GM19468 (cell line): ENCODE data around the gene VAMP1.

Experiments used
- ATAC-seq: cut with Tn5 transposase; IDR thresholded peaks from one replicate; pipeline ENCODE4 v1.9.1; 2021; ENCODE audit warnings: mild to moderate bottlenecking, moderate library complexity, moderate number of reproducible peaks; ENCODE audit not compliant: unreplicated experiment; ENCODE audit errors: extremely low read depth

The VAMP1 gene

DNA sequence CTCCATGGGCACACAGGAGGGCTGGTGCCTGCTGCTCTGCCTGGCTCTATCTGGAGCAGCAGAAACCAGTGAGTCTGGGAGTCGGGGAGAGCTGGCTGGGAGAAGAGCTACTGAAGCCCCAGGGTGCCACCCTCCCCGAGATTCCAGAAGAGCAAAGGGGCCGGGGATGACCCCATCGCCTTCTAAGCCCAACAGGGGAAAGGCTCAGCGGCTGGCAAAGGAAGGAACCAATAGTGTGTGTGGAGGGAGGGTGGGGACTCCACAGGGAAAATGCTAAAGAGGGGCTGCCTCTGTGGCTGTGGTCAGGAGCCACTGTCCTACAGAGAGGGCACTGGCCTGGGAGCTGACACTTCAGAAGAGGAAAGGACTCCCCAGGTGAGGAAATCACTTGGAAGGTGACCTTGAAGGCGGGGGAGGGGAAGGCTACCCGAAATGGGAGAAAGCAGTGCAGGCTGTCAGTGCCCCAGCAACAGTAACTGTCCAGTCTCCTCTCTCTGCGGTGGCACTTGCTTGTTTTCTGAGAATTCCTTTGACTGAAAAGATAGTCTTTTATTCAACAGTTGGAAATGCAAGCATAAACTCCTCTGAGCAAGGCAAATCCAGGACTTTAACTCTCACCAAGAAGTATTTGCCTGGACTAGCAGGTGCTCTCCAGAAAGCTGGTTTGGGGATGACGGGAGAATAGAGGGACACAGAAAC is 18.1 kb downstream of the VAMP1 start:
- ATAC-seq = no peak

DNA sequence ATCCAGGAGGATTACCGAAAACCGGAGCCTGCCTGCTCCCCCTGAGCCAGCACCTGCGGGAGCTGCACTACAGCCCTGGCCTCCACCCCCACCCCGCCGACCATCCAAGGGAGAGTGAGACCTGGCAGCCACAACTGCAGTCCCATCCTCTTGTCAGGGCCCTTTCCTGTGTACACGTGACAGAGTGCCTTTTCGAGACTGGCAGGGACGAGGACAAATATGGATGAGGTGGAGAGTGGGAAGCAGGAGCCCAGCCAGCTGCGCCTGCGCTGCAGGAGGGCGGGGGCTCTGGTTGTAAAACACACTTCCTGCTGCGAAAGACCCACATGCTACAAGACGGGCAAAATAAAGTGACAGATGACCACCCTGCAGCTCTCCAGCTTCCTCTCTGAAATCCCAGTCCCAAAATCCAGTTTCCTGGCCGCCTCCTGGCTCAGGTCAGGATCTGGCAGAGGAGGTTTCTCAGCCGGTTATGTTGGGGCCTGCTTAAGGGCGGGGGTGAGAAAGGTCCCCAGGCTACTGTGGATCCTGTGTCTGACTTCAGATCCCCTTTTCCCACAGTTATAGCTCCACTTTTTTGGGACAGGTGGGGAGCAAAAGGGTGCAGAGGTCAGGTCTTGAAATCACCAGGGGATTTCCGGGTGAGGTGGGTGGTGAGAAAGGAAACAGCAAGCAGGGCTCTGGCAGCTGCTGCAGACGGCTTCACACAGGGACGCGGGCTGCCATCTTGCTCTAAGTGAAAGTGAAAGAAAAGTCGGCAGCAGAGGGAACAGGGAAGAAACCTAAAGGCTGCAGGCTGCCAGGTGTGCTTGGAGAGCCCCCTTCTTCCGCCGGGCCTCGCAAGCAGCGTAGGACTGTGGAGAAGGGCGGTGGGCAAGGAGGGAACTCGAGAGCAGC is 18.9 kb downstream of the VAMP1 start, which contains the start of gene TAPBPL:
Gene TAPBPL, plus strand, starts transcription at position 695 of the 897 bp plus-strand sequence. CDS start 207 bp downstream, outside the sequence.
- no peak for ATAC-seq

DNA sequence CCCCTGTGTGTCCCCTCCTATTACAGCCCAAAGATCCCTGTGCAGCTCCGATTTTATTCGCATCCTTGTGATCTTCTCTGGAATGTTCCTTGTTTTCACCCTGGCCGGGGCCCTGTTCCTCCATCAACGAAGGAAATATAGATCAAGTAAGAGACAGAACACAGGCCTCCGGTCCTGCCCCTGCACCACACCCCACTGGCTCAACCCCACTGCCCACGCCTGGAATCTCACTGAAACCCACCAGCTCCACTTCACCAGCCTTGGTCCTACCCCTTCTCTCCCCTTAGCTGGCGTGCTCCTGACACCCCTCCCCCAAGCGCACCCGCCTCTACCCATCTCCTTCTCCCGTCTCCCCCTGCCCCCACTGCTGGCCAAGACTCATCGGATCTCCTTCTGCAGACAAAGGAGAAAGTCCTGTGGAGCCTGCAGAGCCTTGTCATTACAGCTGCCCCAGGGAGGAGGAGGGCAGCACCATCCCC is 19.6 kb downstream of the VAMP1 start:
- no peak for ATAC-seq

DNA sequence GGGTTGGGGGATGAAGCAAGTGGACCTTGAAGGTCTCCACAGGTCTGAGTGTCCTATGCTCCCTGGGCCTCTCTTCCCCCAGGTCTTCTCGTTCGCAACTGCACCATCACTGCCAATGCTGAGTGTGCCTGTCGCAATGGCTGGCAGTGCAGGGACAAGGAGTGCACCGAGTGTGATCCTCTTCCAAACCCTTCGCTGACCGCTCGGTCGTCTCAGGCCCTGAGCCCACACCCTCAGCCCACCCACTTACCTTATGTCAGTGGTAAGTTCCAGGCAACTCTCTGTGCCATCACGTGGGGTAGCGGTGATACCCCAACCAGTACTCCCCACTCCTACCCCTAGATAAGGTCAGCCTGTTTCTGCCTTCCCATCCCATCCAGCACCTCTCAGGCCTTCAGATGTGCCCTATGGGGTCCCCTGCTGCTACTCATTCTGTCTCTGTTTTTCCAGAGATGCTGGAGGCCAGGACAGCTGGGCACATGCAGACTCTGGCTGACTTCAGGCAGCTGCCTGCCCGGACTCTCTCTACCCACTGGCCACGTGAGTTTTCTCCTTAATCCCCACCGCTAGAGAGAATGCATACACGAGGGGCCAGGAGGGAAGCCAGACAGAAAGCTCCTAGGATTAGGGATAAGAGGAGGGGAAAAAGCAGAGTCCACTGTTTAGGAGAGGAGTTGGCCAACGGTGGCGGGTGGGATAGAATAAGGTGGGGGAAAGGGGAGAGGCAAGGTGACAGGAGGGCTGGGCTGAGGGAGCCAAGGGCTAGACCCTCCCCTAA is 20.2 kb downstream of the VAMP1 start:
- no peak for ATAC-seq

DNA sequence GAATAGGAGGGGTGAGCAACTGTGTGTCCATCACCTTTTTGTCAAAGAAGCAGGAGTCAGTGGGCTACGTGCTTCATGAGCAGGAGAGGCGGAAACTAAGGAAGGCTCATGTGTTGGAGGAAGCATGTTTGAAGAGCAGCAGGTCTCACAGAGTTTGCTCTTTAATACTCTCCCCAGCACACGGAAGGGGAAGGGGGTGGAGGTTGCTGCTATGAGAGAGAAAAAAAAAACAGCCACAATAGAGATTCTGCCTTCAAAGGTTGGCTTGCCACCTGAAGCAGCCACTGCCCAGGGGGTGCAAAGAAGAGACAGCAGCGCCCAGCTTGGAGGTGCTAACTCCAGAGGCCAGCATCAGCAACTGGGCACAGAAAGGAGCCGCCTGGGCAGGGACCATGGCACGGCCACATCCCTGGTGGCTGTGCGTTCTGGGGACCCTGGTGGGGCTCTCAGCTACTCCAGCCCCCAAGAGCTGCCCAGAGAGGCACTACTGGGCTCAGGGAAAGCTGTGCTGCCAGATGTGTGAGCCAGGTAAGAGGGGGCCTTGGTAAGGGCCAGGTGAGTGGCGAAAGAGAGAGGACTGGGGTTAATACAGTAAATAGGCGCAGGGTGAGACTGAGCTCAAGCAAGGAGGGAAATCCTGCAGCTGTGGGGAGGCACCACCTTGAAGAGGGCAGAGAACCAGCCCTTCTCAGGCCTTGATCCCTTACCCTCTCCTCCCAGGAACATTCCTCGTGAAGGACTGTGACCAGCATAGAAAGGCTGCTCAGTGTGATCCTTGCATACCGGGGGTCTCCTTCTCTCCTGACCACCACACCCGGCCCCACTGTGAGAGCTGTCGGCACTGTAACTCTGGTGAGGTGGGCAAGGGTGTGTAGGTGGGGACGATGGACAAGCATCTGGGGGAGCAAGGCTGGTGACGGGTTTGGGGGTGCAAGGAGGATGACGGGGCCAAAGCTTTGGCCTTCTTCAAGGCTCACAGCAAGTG is 25.5 kb downstream of the VAMP1 start, which contains the start of gene CD27:
Gene CD27, plus strand, starts transcription at position 252 of the 985 bp plus-strand sequence. Its CDS starts 141 bp downstream, at position 393.
- no peak for ATAC-seq

DNA sequence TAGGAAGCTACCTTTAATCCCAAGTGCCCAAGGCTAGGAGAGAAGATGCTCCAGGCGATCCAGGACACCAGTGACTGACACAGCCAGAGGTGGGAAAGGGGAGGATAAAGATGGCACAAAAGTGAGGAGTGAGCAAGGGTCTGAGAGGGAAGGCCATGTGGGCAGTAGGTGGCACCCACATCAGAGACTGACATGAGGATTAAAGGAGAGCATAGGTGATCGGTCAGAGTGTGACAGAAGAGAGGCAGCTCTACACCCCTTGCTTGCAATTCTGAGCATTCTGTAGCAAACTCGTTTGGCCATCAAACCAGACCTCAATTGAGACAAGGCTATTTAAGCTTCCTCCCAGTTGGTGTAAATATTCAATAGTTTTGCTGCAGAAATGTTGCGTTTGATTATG is 26.4 kb downstream of the VAMP1 start:
- ATAC-seq = no peak

DNA sequence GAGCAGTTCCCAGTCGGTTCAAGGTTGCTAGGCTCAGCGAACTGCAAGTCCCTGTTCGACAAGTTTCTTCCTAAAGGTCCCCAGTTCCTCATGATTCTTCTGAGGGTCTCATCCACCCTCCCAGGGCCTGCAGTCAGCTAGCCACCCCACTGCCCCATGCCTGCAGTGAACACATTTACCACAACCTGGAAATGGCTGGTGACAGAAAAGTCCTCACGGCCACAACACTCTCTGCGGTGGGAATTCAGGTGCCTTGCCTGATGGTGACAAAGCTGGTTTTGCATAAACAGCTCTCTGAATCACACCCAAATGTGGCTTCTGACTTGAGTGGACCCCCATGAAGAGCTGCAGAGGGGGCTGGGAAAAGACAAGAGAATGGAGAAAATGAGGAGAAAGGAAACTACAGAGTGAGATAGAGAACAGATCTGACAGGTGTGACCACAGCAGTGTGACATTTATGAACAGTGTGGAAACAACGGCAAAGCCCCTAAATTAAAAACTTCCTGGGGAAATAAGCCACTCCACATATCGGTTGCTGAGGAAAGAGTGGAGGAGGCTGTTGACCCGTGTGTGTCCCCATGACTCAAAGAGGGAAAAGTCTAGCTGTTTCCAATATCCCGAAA is 27.0 kb downstream of the VAMP1 start:
- ATAC-seq = no peak

DNA sequence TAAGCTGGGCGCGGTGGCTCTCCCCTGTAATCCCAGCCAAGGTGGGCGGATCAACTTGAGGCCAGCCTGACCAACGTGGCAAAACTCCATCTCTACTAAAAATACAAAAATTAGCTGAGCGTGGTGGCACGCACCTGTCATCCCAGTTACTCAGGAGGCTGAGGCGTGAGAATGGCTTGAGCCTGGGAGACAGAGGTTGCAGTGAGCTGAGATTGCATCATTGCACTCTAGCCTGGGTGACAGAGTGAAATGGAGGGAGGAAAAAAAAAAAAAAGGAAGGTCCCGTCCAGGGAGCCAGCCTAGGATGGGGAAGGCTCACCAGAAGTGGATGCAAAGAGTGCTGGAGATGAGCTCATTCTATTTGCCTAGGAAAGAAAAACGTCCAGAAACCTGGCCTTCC is 27.6 kb downstream of the VAMP1 start:
- no peak for ATAC-seq

DNA sequence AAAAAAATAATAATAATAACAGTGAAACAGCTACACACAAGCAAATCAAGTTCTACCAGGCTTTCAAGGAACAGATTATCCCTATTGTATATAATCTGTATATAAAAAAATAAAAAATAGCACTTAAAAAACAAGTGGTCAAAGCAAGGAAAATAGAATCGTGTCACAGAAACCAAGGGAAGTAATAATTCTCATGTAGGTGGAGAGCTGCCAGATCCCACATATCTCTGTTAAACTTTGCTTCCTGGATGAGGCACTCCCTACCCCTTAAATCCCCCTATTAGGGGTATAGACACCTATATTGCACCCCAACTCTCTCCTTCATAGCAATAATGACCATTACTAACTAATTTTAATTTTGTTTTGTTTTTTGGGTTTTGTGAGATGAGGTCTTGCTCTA is 30.1 kb downstream of the VAMP1 start:
- no peak for ATAC-seq

DNA sequence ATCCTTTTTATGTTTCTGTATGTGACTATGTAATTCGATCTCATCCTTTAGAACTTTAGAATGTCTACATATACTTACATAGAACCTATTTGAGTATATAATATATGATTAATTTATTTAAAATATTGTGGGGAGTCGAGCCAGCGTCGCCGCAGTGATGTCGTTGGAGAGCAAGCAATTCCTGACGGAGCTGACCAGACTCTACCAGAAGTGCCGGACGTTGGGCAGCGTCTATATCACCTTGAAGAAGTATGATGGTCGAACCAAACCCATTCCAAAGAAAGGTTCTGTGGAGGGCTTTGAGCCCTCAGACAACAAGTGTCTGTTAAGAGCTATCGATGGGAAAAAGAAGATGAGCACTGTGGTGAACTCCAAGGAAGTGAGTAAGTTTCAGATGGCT is 32.1 kb downstream of the VAMP1 start:
- no peak for ATAC-seq

DNA sequence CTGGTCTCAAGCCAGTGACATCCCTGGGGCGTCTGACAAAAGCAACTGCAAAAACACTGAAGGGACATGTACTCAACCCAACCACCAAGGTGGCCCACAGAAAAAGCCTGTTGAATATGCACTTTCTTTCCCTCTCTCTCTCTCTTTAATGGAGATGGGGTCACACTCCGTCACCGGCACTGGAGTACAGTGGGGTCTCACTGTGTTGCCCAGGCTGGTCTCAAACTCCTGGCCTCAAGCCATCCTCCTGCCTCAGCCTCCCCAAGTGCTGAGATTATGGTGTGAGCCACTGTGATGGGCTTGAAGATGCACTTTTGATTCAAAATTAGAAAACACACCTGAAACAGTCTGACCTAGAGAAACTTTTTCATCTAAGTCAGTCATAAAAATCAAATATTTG is 32.9 kb downstream of the VAMP1 start:
- ATAC-seq = no peak

DNA sequence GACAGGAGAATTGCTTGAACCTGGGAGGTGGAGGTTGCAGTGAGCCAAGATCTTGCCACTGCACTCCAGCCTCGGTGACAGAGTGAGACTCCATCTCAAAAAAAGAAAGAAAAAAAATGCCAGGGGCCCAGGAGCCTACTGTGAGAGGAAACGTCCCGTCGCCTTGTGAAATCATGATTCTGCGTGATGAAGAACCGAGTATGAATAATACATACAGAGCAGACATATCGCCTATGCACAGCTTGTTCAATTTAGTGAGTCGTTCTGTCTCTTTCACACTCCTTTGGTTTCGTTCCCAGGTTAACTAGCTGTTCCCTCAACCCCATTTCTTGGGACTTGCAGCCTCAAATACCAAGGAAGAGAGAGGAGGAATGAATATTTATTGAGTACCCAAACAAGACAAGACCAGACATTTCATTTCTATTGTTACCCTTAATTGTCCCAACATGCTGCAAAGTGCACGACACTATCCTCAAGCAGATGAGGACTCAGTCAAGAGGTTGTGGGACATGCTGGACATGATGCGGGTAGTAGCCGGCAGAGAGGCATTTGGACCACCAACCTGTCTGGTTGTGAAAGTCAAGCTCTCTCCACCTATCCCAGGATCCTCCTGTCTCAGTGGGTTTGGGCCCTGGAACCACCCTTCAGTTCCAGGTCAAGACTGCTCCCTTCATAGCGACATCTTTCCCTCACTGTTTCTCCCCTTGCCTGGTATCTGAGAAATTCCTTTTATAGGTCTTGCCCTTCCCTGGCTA is 34.3 kb downstream of the VAMP1 start:
- ATAC-seq = no peak

DNA sequence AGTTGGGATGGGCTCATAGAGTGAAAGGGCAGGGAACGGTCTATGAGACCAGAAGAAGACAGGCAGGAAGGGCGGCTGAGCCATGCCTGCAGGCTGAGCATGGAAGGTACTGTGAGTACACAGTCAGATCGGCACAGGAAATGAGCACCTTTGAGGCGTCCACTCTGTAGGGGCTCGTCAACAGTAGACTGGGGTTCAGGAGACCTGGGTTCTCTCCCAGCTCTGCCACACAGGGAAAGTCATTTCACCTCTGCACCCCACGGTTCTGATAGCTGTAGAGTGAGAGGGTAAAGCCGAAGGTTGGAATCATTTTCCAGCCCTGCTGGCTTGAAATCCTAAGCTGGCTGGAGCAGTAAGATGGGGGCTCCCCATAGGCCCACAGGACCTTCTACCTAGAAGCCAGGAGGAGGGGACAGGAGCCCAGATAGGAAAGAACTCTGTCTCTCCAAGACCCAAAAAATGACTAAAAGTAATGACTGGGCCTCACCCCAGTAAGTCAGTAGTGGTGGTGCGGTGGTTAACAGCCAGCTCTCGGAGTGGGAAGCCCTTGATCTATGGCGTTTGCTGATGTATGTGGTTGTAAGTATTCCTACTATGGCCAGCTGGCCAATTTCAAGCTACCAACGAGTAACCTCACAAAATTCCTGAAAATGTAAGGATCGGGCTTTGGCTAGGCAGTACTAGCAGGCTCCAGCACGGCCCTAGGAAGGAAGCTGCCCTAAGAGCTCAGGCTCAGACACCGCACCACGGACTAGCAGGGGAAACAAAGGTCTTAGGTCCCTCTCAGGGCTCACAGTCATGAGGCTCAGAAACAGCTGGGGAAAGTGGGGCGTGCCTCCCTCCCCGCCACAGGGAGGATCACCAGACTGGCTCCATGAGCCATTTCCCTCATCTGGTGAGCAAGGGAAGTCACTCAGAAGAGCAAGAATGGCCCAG is 36.0 kb downstream of the VAMP1 start:
- no peak for ATAC-seq

DNA sequence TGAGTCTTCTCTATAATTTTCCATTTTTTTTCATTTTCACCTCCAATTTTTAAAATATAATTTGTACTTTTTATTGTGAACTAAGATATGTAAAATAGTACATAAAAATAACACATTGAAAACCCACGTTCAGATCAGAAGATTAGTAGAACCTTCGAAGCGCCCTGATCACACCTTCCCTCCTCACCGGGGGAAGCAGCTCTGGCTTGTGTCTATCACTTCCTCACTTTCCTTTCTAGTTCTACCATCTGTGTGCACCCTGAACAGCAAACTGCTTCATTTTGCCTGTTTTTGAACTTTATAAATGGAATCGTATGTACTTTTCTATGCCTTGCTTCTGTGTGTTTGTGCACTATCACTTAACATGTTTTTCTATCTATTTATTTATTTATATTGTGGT is 37.5 kb downstream of the VAMP1 start:
- no peak for ATAC-seq

DNA sequence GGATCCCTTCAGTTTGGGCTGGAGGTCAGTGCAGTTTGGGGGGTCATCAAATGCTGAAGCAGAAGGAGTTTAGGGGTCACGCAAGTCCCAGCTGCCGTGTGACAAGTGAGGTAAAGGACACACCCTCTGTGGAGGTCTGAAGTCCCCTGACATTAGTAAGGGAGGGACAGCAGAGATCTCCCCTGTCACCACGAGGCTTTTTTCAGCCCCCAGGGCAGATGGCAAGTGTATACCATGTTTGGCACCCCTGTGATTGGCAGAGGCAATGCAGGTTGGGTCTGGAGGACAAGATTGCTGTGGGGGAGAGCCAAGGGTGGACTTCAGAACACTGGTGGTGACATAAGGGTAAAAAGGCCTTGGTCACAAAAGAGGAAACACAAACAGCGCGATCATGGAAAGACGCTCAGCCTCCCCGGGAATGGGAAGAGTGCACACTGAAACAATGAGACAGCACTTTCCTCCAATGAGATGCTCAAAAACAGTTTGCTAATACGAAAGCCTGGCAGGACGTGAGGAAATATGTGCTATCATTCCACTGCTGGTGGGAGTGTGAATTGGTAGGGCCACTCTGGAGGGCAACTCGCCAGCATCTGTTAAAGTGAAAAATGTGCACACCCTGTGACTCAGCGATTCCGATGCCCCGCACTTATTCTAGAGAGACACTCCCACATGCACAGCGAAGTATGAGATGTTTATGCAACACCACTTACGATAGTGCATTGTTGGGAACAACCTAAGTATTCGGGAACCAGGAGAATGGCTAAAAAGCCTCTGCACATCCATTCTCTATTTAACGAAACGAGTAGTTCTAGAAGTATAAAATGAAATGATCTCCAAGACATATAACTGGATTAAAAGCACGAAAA is 40.1 kb downstream of the VAMP1 start:
- no peak for ATAC-seq

DNA sequence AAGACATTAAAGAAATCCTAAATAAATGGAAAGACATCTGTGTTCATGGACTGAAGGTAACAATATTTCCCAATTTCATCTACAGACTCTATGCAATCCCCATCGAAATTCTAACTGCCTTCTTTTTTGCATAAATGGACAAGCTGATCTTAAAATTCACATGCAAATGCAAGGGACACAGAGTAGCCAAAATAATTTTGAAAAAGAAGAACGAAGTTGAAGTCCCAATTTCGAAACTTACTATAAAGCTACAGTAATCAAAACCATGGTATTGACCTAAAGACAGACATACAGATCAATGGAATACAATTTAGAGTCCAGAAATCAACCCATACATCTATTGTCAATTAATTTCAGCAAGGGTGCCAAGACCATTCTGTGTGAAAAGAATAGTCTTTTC is 42.2 kb downstream of the VAMP1 start:
- no peak for ATAC-seq
